Breast epithelium (tissue), 3 donors: ENCODE data around the gene ZNF496.

Source experiments
- POLR2A ChIP-seq: fragments of 450-650 bp; IDR thresholded peaks from one replicate; pipeline ENCODE4 v1.6.1; 2016; ENCODE audit warnings: antibody characterized with exemption, mild to moderate bottlenecking, moderate library complexity
- POLR2AphosphoS5 ChIP-seq, 3 donors: sonication (generic); formaldehyde crosslinking; IDR thresholded peaks; one replicate each; pipeline ENCODE4 v1.6.1; 2017; ENCODE audit warnings: antibody characterized with exemption in 3 of 3

- TF ChIP-seq POLR2A (no peak), POLR2AphosphoS5 (IDR thresholded peaks at IDR 0.05) (no peak)
These were observed 40.2 kb upstream of the ZNF496 start for GRCh38 chr1:247371801-247372259.
